LNCAP (cell line): ENCODE results near the gene NPAS3.

Experiments used
- CTCF ChIP-seq: fragments of 450-650 bp; IDR thresholded peaks from 2 replicates; pipeline ENCODE4 v1.5.1; 2017; ENCODE audit warnings: mild to moderate bottlenecking

Gene NPAS3

GRCh38 chr14:33230021-33230420 is 291.3 kb downstream of the NPAS3 start:
- TF ChIP-seq CTCF, result no peak

GRCh38 chr14:33232031-33232430 is 293.4 kb downstream of the NPAS3 start:
- no peak for TF ChIP-seq CTCF

- no peak for TF ChIP-seq CTCF
Measured at GRCh38 chr14:33237115-33237740, 298.5 kb downstream of the NPAS3 start.

- no peak for TF ChIP-seq CTCF
Measured at GRCh38 chr14:33239465-33239864, 300.8 kb downstream of the NPAS3 start.

GRCh38 chr14:33240466-33240865 is 301.8 kb downstream of the NPAS3 start:
- TF ChIP-seq CTCF, result no peak

- no peak for TF ChIP-seq CTCF
Measured at GRCh38 chr14:33241331-33241730, 302.7 kb downstream of the NPAS3 start.

- no peak for TF ChIP-seq CTCF
Measured at GRCh38 chr14:33249233-33249820, 310.6 kb downstream of the NPAS3 start.

GRCh38 chr14:33250963-33251362 is 312.3 kb downstream of the NPAS3 start:
- TF ChIP-seq CTCF, result no peak
